ENCODE measurements around the gene RASGRP1.

The RASGRP1 gene

GRCh38 chr15:38565287-38565670 is 665 bp upstream of the RASGRP1 start:
- DNase-seq (ENCODE audit: low read depth), result no peak

GRCh38 chr15:38563723-38564519 is 693 bp downstream of the RASGRP1 start:
- DNase-seq (ENCODE audit: low read depth), result no peak

- no peak for DNase-seq (ENCODE audit: low read depth)
Measured at GRCh38 chr15:38562278-38562677, 2.3 kb downstream of the RASGRP1 start.

GRCh38 chr15:38560456-38560926 is 4.1 kb downstream of the RASGRP1 start:
- no peak for DNase-seq (ENCODE audit: low read depth)

GRCh38 chr15:38559636-38560307 is 4.8 kb downstream of the RASGRP1 start:
- no peak for DNase-seq (ENCODE audit: low read depth)

- DNase-seq (ENCODE audit: low read depth), result no peak
Measured at GRCh38 chr15:38559131-38559530, 5.5 kb downstream of the RASGRP1 start.

GRCh38 chr15:38558372-38559059 is 6.1 kb downstream of the RASGRP1 start:
- DNase-seq (ENCODE audit: low read depth), result no peak

- DNase-seq (ENCODE audit: low read depth), result no peak
Measured at GRCh38 chr15:38557921-38558320, 6.7 kb downstream of the RASGRP1 start.

- DNase-seq (ENCODE audit: low read depth), result no peak
Measured at GRCh38 chr15:38555686-38556334, 8.8 kb downstream of the RASGRP1 start.

GRCh38 chr15:38554354-38554753 is 10.3 kb downstream of the RASGRP1 start:
- DNase-seq (ENCODE audit: low read depth), result no peak

GRCh38 chr15:38553071-38553470 is 11.5 kb downstream of the RASGRP1 start:
- DNase-seq (ENCODE audit: low read depth), result no peak

- DNase-seq (ENCODE audit: low read depth), result no peak
Measured at GRCh38 chr15:38551720-38552648, 12.6 kb downstream of the RASGRP1 start.

GRCh38 chr15:38549222-38549621 is 15.4 kb downstream of the RASGRP1 start:
- no peak for DNase-seq (ENCODE audit: low read depth)

GRCh38 chr15:38547255-38547997 is 17.2 kb downstream of the RASGRP1 start:
- DNase-seq (ENCODE audit: low read depth), result no peak

- no peak for DNase-seq (ENCODE audit: low read depth)
Measured at GRCh38 chr15:38545179-38545578, 19.4 kb downstream of the RASGRP1 start.

GRCh38 chr15:38541026-38541425 is 23.6 kb downstream of the RASGRP1 start:
- no peak for DNase-seq (ENCODE audit: low read depth)

- DNase-seq (ENCODE audit: low read depth), result no peak
Measured at GRCh38 chr15:38540510-38540909, 24.1 kb downstream of the RASGRP1 start.

GRCh38 chr15:38539008-38539343 is 25.6 kb downstream of the RASGRP1 start:
- no peak for DNase-seq (ENCODE audit: low read depth)

- no peak for DNase-seq (ENCODE audit: low read depth)
Measured at GRCh38 chr15:38538328-38539007, 26.1 kb downstream of the RASGRP1 start.

- DNase-seq (ENCODE audit: low read depth), result no peak
Measured at GRCh38 chr15:38536201-38536676, 28.4 kb downstream of the RASGRP1 start.

Data from CMK (cell line).